Measurements from ENCODE around the gene LRPAP1.
"Not testable (repeated sequence)": the region's sequence is repeated elsewhere in the genome, so short reads cannot be mapped to it uniquely, and the experiment has no call there.

The LRPAP1 gene

GRCh38 chr4:3538906-3539305 lies 6.7 kb upstream of the LRPAP1 start:
- H2BK120ac ChIP-seq (ENCODE audit: insufficient read depth, low read length, poor library complexity); H3K9ac ChIP-seq (ENCODE audit: low read length); DNase-seq; H2AFZ ChIP-seq (ENCODE audit: insufficient read depth, low read length, poor library complexity); H3K27me3 ChIP-seq (ENCODE audit: insufficient read depth, low read length); H2AK5ac ChIP-seq (ENCODE audit: low read length); H3K36me3 ChIP-seq (ENCODE audit: control insufficient read depth in 1 of 2, insufficient read depth in 2 of 2, low read length in 2 of 2); H4K91ac ChIP-seq (ENCODE audit: low read depth, low read length); H3K23ac ChIP-seq (ENCODE audit: low read length); H2BK5ac ChIP-seq (ENCODE audit: low read depth, low read length, poor library complexity); H3K79me2 ChIP-seq (ENCODE audit: control insufficient read depth, insufficient read depth, low read length, poor library complexity); H3K4ac ChIP-seq (ENCODE audit: low read depth, low read length); H3K18ac ChIP-seq (ENCODE audit: low read length); H3K4me1 ChIP-seq (ENCODE audit: control insufficient read depth in 1 of 2, insufficient read depth in 2 of 2, low read length in 2 of 2); H3K14ac ChIP-seq (ENCODE audit: low read length); H3K4me3 ChIP-seq (ENCODE audit: low read depth, low read length); H4K12ac ChIP-seq (ENCODE audit: low read depth, low read length); H3K27ac ChIP-seq (ENCODE audit: low read depth, low read length); H4K8ac ChIP-seq (ENCODE audit: low read depth, low read length); H3K9me3 ChIP-seq (ENCODE audit: insufficient read depth, low read depth, low read length); H2BK12ac ChIP-seq (ENCODE audit: low read length); H3K4me2 ChIP-seq (ENCODE audit: low read length); H3K79me1 ChIP-seq (ENCODE audit: low read length): not testable (repeated sequence)
- no CpG with 5 or more reads among the region's 23 CpGs for WGBS (ENCODE audit: extremely low coverage, insufficient coverage, insufficient read length)

- not testable (repeated sequence) for H3K4me2 ChIP-seq (ENCODE audit: low read length); H3K23ac ChIP-seq (ENCODE audit: low read length); H3K36me3 ChIP-seq (ENCODE audit: control insufficient read depth in 1 of 2, insufficient read depth in 2 of 2, low read length in 2 of 2); H3K79me2 ChIP-seq (ENCODE audit: control insufficient read depth, insufficient read depth, low read length, poor library complexity); H4K8ac ChIP-seq (ENCODE audit: low read depth, low read length); H2AFZ ChIP-seq (ENCODE audit: insufficient read depth, low read length, poor library complexity); H4K91ac ChIP-seq (ENCODE audit: low read depth, low read length); H3K4ac ChIP-seq (ENCODE audit: low read depth, low read length); H3K18ac ChIP-seq (ENCODE audit: low read length); H4K12ac ChIP-seq (ENCODE audit: low read depth, low read length); H3K9ac ChIP-seq (ENCODE audit: low read length); H3K79me1 ChIP-seq (ENCODE audit: low read length); H2BK120ac ChIP-seq (ENCODE audit: insufficient read depth, low read length, poor library complexity); H3K4me3 ChIP-seq (ENCODE audit: low read depth, low read length); H3K14ac ChIP-seq (ENCODE audit: low read length); H3K9me3 ChIP-seq (ENCODE audit: insufficient read depth, low read depth, low read length); DNase-seq; H2AK5ac ChIP-seq (ENCODE audit: low read length); H2BK5ac ChIP-seq (ENCODE audit: low read depth, low read length, poor library complexity); H3K27me3 ChIP-seq (ENCODE audit: insufficient read depth, low read length); H3K27ac ChIP-seq (ENCODE audit: low read depth, low read length); H2BK12ac ChIP-seq (ENCODE audit: low read length)
- WGBS (ENCODE audit: extremely low coverage, insufficient coverage, insufficient read length), result no CpG with 5 or more reads among the region's 10 CpGs
- H3K4me1 ChIP-seq (ENCODE audit: control insufficient read depth in 1 of 2, insufficient read depth in 2 of 2, low read length in 2 of 2), result peaks cover 5 to 12% of the 10 kb centered on the region in 2 experiments
These were observed 3.6 kb upstream of the LRPAP1 start for GRCh38 chr4:3535812-3536211.

- H3K9me3 ChIP-seq (ENCODE audit: insufficient read depth, low read depth, low read length), result peaks cover 1% of the 10 kb centered on the region
- no peak overlapping the region for H3K27ac ChIP-seq (ENCODE audit: low read depth, low read length)
- H2BK12ac ChIP-seq (ENCODE audit: low read length), result no peak overlapping the region
- H3K4me2 ChIP-seq (ENCODE audit: low read length), result no peak overlapping the region
- DNase-seq, result no peak
- H2AK5ac ChIP-seq (ENCODE audit: low read length), result no peak overlapping the region
- no peak overlapping the region for H4K91ac ChIP-seq (ENCODE audit: low read depth, low read length)
- peaks cover 3% of the 10 kb centered on the region for H3K79me1 ChIP-seq (ENCODE audit: low read length)
- no peak overlapping the region for H4K12ac ChIP-seq (ENCODE audit: low read depth, low read length)
- H3K18ac ChIP-seq (ENCODE audit: low read length), result no peak overlapping the region
- no peak overlapping the region for H3K4me3 ChIP-seq (ENCODE audit: low read depth, low read length)
- H3K27me3 ChIP-seq (ENCODE audit: insufficient read depth, low read length), result no peaks in the 10 kb centered on the region
- H2BK120ac ChIP-seq (ENCODE audit: insufficient read depth, low read length, poor library complexity), result no peak overlapping the region
- H3K4ac ChIP-seq (ENCODE audit: low read depth, low read length), result no peak overlapping the region
- H3K79me2 ChIP-seq (ENCODE audit: control insufficient read depth, insufficient read depth, low read length, poor library complexity), result peaks cover 9% of the 10 kb centered on the region
- no peak overlapping the region for H4K8ac ChIP-seq (ENCODE audit: low read depth, low read length)
- H3K23ac ChIP-seq (ENCODE audit: low read length), result no peak overlapping the region
- H3K9ac ChIP-seq (ENCODE audit: low read length), result no peak overlapping the region
- no peak overlapping the region for H3K14ac ChIP-seq (ENCODE audit: low read length)
- H2BK5ac ChIP-seq (ENCODE audit: low read depth, low read length, poor library complexity), result no peak overlapping the region
- WGBS (ENCODE audit: extremely low coverage, insufficient coverage, insufficient read length), result no CpG with 5 or more reads among the region's 7 CpGs
- H3K4me1 ChIP-seq (ENCODE audit: control insufficient read depth in 1 of 2, insufficient read depth in 2 of 2, low read length in 2 of 2), result peaks cover 10 to 21% of the 10 kb centered on the region in 2 experiments
- H2AFZ ChIP-seq (ENCODE audit: insufficient read depth, low read length, poor library complexity), result no peak overlapping the region
- peaks cover 6 to 13% of the 10 kb centered on the region in 2 experiments for H3K36me3 ChIP-seq (ENCODE audit: control insufficient read depth in 1 of 2, insufficient read depth in 2 of 2, low read length in 2 of 2)
These were observed 1.2 kb upstream of the LRPAP1 start for GRCh38 chr4:3533423-3533820.

GRCh38 chr4:3532751-3533422 lies 665 bp upstream of the LRPAP1 start:
- Histone ChIP-seq H3K4ac (ENCODE audit: low read depth, low read length) (no peak overlapping the region), H2BK12ac (ENCODE audit: low read length) (no peak overlapping the region), H3K27me3 (ENCODE audit: insufficient read depth, low read length) (no peaks in the 10 kb centered on the region), H3K4me1 (ENCODE audit: control insufficient read depth in 1 of 2, insufficient read depth in 2 of 2, low read length in 2 of 2) (peaks cover 10 to 21% of the 10 kb centered on the region in 2 experiments), H2BK5ac (ENCODE audit: low read depth, low read length, poor library complexity) (no peak overlapping the region), H3K9me3 (ENCODE audit: insufficient read depth, low read depth, low read length) (peaks cover 1% of the 10 kb centered on the region), H3K23ac (ENCODE audit: low read length) (no peak overlapping the region), H2AFZ (ENCODE audit: insufficient read depth, low read length, poor library complexity) (peak overlapping the region; percentile 40), H3K14ac (ENCODE audit: low read length) (no peak overlapping the region), H4K8ac (ENCODE audit: low read depth, low read length) (no peak overlapping the region), H3K79me2 (ENCODE audit: control insufficient read depth, insufficient read depth, low read length, poor library complexity) (peaks cover 9% of the 10 kb centered on the region), H2AK5ac (ENCODE audit: low read length) (no peak overlapping the region), H3K18ac (ENCODE audit: low read length) (no peak overlapping the region), H3K4me3 (ENCODE audit: low read depth, low read length) (peak overlapping the region; percentile 46), H3K79me1 (ENCODE audit: low read length) (peaks cover 3% of the 10 kb centered on the region), H3K27ac (ENCODE audit: low read depth, low read length) (no peak overlapping the region), H4K91ac (ENCODE audit: low read depth, low read length) (no peak overlapping the region), H3K4me2 (ENCODE audit: low read length) (peak overlapping the region; percentile 95), H4K12ac (ENCODE audit: low read depth, low read length) (no peak overlapping the region), H3K36me3 (ENCODE audit: control insufficient read depth in 1 of 2, insufficient read depth in 2 of 2, low read length in 2 of 2) (peaks cover 9 to 15% of the 10 kb centered on the region in 2 experiments), H2BK120ac (ENCODE audit: insufficient read depth, low read length, poor library complexity) (no peak overlapping the region), H3K9ac (ENCODE audit: low read length) (peak overlapping the region; percentile 19)
- no CpG with 5 or more reads among the region's 42 CpGs for WGBS (ENCODE audit: extremely low coverage, insufficient coverage, insufficient read length)
- DNase-seq, result no peak

All from trophoblast cell (in vitro differentiated cells and primary cell).